GM19351 (cell line): Measurements from ENCODE around the gene GAA.

ENCODE experiments used
- ATAC-seq: cut with Tn5 transposase; IDR thresholded peaks from one replicate; pipeline ENCODE4 v1.9.1; 2021; ENCODE audit warnings: mild to moderate bottlenecking, moderate library complexity; ENCODE audit not compliant: unreplicated experiment

Gene GAA

DNA sequence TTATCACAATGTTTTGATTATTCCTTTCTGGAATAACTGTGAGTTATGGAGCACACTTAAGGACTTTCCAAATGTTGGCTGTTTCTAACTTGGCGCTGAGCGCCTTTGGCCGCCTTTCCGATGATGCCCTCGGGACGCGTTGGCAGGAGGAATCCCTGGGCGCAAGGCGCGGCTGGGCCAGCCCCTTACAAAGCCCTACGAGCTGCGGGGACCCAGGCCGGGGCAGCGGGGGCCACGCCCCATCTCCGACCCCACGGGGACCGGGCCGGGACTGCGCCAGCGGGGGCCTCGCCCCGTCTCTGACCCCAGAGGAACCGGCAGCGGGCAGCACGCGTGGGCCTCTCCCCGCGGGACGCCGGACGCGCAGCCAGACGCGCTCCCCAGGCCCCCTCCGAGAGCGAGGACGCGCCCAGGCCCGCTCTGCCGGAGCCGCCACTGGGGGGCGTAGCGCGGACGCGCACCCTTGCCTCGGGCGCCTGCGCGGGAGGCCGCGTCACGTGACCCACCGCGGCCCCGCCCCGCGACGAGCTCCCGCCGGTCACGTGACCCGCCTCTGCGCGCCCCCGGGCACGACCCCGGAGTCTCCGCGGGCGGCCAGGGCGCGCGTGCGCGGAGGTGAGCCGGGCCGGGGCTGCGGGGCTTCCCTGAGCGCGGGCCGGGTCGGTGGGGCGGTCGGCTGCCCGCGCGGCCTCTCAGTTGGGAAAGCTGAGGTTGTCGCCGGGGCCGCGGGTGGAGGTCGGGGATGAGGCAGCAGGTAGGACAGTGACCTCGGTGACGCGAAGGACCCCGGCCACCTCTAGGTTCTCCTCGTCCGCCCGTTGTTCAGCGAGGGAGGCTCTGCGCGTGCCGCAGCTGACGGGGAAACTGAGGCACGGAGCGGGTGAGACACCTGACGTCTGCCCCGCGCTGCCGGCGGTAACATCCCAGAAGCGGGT, at the start of gene GAA:
Gene GAA (plus strand): TSS at position 571 of the 935 bp plus-strand sequence. CDS start 3,006 bp downstream, outside the sequence.
- peak; percentile 73 for ATAC-seq

DNA sequence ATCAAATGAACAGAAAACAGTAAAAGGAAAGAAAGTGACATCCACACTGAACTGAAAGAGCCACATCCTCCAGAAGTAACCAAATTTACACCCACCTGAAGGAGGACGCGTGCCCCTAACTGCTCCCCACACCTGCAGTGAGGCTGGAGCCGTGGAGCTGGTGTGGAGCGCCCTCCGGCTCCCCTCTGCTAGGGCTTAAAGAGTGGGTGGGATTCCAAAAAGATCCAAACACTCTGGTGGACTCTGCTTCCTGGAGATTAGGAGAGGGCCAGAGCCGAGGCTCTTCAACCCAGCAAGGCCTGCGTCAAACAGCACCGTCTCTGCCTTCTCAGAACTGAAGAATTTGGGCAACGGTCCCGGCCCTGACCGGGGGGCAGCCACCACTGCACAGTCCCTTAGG, 49.7 kb upstream of the GAA start:
- no peak for ATAC-seq

DNA sequence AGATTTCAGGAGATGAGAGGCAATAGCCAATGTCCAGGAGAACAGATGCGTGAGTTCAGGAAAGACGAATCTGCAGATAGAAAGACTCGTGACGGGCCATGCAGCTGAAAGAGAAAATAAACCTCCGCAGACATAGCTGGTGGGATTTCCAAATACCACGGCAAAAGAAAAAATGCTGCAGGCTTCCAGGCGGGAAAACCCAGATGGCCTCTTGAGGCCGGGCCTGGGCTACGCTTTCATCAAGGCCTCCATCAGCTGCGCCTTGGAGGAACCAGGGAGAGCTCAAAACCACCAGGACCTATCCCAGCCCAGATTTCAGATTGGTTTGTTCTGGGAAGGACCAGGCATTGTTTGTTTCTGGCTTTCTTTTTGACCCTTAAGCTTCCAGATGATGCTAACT, 48.3 kb upstream of the GAA start:
- no peak for ATAC-seq

DNA sequence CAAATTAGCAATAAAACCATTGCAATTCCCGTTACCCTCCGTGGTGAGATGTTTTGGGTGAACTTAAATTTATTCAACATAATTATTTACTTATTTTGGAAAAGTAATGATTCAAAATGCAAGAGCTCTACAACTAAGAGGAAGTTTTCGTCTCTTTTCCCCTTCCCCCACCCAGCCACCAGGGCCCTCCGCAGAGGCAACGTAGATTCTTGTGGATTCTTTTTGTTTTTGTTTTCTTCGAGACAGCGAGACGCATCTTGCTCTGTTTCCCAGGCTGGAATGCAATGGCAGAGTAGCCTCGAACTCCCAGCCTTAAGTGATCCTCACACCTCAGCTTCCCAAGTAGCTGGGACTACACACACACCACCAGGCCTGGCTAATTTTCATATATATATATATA, 45.8 kb upstream of the GAA start:
- no peak for ATAC-seq

DNA sequence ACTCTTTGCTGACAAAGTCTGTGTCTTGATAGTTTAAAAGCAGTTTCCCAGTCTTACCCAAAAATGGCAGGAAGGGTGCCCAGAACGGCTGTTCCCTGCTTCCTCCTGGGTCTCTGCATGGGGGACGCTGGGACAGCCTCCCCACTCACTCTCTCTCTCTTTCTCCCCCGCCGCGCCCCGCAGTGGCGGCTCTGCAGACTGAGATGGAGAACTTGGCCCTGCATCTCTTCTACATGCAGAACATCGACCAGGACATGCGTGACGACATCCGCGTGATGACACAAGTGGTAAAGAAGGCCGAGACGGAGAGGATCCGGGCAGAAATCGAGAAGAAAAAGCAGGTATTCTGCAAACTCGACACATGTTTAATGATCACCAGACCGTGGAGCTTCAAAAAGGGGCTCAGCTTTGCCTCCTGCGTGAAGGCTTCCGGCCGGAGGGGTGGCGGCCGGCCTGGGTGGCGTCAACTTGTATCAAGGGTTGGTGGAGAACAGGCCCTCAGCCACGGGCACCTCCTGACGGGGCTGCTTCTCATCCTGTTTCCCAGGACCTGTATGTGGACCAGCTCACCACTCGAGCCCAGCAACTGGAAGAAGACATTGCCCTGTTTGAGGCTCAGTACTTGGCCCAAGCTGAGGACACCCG, 42.9 kb upstream of the GAA start:
- no peak for ATAC-seq

DNA sequence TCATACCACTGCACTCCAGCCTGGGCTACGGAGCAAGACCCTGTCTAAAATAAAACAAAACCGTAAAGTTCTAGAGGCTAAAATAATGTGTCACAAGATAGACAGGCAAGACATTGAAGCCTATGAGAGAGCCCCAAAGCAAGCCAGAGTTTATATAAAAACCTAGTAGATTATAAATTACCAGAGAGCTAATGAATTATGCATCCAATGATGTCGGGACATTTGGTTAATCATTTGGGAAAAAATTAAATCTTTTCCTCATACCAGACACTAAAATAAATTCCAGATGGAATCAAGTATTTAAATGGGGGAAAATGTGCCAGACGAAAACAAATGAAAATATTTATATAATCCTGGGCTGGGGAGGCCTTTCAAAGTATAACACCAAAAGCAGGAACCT, 40.7 kb upstream of the GAA start:
- no peak for ATAC-seq

DNA sequence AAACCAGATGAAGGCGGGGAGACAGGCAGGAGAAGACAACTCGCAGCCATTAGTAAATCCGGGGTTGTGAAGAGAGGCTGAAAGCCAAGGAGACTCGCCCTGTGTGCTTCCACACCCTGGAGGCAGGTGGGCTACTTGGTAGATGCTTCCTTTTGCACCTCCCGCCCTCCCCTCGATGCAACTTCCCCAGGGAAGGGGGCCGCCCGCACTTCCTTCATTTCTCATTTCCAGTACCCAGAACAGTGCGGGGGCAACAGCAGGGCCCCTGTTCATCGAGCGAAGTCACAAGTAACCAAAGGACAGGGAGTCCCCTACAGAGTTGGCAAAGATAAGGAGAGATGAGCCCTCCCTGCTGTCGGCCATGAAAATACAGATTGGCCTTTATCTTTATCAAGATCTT, 40.0 kb upstream of the GAA start:
- ATAC-seq: no peak

DNA sequence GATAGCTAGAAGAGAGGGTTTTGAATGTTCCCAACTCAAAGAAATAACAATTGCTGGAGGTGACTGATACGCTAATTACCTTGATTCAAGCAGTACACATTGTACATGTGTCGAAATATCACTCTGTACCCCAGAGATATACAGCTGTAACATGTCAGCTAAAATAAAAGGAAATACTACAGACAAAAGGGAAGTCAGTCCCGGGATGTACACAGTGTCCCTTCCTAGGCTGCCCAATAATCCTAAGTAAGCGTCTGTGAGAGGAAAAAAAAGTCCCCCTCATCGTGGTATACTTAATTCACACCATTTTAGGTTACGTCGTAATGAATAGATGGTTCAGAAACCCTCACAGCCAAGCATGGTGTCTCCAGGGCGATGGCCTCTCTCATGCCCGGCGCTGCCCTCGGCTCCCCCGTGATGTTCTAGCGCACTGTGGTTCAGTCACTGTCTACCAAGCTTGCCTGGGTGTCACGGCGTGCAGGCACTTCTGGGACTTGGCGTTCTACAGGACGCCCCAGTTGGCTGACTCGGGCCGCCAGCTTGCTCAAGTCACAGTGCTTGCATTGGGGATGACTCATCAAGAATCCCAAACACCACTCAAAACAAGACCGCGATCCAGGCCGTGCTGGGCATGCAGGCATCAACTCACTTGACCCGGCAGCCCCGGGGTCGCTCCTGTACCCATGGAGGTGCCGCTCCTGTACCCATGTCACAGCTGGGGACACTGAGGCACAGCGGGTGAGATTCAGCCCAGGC, 37.4 kb upstream of the GAA start:
- ATAC-seq: no peak

DNA sequence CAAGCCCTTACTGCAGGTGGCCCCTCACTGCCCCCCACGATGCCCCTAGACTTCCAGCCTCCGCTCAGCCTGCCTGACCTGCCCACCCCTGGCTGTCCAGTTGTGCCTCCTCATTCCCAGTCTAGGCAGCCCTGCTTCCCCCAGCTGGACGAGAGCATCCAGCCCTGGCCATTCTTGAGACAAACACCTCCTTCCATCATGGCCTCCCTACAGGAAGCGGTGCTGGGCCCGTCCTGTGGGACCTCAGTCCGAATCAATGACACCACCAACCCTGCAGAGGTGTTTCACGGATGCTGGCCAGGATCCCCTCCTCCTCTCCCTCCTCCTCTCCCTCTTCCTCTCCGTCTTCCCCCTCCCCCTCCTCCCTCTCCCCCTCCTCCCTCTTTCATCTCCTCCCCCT, 36.7 kb upstream of the GAA start:
- ATAC-seq: no peak

DNA sequence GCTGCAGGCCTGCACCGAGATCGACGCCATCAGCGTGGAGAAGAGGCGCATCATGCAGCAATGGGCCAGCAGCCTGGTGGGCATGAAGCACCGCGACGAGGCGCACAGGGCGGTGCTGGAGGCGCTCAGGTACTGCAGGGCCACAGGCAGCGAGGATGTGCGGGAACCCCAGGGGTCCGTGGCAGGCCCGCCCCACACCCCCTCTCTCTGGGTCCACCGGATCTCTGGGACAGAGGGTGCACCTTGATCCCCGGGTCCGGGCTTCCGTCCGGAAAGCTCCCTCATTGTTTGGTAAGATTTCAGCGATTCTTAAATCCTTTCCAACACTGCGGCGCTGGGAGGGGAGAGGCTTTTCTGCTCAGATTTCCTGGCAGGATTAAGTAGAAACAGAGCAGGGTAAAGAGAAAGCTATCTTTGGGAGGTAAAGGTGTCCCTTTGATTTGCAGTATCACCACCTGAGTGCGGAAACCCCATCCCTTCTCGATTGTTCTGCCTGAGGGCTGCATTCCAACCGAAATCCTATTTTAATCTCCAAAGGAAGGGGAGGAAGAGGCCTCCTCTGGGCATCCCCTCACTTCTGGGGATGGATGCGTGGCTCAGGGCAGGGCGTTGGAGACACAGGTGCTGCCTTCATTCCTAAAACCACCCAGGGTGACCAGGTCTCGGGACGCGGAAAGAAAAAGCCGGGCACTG, 35.8 kb upstream of the GAA start:
- no peak for ATAC-seq

DNA sequence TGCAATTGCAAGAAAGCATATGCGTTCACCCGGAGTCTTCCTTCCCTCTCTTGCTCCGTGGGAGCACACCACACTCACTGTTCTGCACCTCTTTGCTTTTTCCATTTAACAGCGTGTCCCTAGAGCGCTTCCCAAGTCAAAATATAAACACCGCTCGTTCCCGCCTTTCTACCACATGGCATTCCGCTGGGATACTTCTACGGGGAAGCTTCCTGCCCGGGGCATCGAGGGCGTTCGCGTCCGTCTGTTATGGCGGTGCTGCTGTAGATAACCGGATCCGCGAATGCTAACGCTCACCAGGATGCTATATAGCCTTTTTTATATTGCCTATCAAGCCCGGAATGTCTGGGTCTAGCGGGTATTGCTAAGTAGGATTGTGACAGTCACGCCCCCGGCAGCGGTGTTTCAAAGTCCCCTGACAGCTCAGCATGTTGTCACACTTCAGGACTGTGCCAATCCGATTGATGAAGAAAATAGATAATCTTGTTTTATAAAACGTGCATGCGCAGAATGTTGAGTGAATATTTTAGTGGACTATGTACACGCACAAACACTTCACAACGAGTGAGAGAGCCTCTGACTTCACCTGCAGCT, 33.9 kb upstream of the GAA start:
- no peak for ATAC-seq

DNA sequence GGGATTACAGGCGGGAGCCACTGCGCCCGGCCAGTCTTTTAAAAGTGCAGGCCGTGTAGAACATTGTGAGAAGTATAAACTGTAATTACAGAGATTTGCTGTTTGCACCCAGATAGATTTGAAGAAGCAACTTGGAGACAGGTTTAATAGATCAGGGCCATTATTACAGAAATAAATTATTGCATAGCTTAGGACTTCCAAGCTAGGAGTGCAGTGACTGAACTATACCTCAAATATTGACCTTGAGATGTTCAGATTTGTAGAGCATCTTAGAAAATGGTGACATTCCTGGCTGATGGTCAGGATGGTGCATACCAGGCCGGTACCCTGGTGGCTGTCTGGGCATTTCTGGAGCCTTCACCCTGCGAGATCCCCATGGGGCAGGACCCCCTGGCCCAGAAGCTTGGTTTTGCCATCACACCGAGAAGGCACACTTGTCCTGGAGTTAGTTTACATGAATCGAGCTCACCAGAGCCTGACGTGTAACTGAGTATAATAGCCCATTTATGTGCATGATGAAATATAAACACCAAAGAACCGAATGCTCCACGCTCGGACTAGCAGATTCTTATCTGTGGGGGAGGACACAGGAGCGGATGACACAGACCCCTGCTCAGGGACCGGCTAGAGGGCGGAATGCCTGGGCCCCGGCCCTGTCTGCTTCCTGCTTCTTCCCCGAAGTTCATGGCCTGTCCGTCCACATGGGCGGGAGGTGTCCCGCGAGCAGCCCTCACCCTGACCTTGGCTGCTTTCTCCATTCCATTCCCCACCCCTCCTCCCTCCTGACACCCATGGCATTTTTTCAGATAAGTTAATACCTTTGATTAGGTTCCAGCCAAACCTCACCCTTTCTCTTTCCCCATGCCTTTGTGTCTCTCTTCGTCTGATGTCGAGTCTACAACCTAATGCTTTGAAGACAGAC, 32.8 kb upstream of the GAA start:
- no peak for ATAC-seq

DNA sequence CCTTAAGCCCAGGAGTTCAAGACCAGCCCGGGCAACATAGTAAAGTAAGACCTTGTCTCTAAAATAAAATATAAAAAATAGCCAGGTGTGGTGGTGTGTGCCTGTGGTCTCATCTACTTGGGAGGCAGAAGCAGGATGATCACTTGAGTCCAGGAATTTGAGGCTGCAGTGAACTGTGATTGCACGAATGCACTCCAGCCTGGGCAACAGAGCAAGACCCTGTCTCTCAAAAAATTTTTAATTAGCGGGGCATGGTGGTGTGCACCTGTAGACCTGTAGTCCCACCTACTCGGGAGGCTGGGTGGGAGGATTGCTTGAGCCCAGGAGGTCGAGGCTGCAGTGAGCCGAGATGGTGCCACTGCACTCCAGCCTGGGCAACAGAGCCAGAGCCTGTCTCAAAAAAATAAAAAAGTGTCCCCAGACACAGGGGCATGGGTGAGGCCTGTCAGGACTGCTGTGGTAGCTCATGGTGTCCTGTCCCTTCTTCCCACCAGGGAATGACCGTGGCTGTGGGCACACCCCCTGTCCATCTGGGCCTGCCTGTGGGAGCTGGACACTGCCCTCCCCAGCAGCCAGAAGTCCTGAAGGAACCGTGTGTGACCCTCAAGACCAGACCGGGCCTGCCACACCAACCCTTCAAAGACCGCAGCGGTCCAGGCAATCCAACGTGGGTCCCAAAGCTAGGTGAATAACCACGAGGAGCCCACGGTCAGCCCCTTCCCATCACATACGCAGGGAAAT, 30.8 kb upstream of the GAA start:
- no peak for ATAC-seq

DNA sequence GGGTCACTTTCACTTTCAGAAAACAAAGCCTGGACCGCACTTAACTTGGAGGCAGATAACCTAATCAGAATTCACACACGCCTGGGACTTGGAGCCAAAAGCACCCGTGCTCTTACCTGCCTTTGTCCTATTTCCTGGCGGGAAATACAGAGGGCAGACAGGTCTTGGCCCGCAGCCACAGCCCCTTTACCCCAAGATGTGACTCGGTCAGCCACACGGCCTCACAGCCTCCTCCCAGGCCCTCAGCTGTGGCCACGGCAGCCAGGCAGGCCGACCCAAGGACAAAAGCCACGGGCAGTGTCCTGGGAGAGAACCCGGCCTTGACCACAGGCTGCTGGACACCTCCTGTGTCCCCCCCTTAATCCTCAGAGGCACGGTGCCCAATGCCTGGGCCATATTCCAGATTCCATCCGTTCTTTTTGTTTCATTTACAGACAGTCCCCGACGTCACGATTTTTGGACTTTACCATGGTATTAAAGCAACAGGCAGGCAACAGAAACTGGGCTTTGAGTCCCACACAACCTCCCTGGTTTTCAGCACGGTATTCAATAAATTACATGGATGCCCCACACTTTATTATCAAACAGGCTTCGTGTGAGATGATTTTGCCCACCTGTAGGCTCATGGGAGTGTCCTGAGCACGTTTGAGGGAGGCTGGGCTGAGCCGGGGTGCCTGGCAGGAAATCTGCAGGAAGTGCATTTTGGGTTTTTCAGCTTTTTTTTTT, 30.1 kb upstream of the GAA start:
- no peak for ATAC-seq

DNA sequence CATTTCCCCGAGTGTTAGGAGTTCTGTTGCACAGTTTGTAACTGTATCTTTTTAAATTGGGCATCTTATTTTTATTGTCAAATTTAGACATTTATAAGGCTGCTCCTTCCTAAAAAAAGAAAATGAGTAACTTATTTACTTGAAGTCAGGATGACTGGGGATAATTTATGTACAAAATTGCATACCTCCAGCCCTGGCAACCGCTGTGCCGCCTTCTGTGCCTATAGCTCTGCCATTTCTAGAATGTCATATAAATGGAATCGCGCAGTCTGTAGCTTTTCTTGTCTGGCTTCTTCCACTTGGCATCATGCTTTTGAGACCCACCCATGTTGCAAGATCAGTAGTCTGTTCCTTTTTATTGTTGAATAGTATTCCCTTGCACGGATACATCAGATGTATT, 29.0 kb upstream of the GAA start:
- no peak for ATAC-seq

DNA sequence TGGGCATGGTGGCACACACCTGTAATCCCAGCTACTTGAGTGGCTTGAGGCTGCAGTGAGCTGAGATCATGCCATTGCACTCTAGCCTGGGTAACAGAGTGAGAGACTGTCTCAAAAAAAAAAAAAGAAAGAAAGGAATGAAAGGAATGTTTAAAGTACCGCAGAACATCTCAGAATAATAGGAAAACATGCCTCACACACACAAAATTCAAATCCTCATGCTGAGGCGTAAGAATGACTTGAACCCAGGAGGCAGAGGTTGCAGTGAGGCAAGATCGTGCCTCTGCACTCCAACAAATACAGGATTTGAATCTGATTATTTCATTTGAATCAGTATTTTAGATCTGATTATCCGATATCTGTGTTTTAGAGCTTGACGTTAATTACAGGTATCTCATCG, 21.3 kb upstream of the GAA start:
- no peak for ATAC-seq

DNA sequence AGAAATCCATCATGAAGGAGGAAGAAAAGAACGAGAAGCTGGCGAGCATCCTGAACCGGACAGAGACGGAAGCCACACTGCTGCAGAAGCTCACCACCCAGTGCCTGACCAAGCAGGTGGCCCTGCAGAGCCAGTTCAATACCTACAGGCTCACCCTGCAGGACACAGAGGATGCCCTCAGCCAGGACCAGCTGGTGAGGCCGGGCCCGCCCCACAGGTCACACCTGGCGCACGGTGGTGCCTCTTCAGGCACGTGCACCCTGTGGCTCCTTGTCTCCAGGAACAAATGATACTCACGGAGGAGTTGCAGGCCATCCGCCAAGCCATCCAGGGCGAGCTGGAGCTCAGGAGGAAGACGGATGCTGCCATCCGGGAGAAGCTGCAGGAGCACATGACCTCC, 19.8 kb upstream of the GAA start:
- ATAC-seq: no peak

DNA sequence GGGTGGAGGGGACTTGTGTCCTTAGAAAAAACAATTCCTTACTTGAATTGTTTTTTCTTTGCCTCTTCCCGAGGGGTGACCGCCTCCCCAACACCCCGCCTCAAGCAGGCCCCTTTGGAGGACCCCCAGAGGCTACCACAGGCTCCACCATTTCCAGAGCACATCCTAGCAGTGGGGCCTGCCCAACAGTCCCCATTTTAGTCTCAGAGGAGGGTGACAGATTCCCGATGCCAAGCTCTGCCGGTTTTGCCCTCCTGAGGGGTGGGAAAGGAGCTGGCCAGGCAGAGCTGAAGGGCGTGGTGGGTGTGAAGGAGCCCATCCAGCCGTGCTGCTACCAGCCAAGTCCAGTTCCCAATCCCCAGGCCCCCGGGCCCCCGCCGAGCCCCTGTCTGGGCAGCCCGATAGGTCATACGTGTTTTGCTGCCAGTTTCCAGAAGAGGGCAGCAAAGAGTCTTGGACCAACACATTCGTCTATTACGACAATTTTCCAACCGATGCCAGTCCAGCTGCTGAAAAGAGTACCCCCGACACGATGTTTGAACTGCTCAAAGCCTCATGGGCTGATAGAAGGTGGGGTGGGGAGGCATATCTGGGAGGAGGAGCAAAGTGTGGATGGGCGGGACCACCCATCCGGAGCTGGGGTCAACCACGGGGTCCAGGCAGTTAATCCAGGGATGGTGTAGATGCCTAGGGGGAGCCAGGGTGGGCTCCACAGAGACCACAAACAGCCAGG, 18.8 kb upstream of the GAA start:
- no peak for ATAC-seq
